Measurements from ENCODE around the gene TENM4. TPM values are rescaled to one million over a fixed set of nuclear protein-coding genes. Genes with fewer than 3 reads are reported as not detected.

TENM4 gene
- total RNA-seq, 1 donor from 2014 or later, result 117 TPM

DNA sequence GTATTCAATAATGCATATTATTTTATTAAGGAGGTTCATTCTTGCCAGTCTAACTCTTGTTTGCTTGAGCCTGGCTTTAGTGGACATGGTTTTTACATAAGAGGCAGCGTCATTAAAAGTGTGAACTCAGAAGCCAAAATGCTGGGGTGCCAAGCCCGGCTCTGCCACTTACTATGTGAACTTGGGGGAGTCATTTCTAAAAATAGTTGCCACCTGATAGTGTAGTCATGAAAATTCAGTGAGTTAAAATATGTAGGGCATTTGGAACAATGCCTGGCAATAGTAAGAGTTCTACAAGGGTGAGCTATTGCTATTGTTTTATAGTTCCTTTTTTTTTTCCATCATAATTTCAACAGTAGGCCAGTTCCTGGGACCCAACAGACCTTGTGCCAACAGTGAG is 49.9 kb downstream of the TENM4 start:
- H3K4me1 Mint-ChIP-seq (ENCODE audit: low read depth), result peaks cover 10% of the 10 kb centered on the region
- H3K27ac Mint-ChIP-seq, result no peak overlapping the region
- TF ChIP-seq, protein P1, sequence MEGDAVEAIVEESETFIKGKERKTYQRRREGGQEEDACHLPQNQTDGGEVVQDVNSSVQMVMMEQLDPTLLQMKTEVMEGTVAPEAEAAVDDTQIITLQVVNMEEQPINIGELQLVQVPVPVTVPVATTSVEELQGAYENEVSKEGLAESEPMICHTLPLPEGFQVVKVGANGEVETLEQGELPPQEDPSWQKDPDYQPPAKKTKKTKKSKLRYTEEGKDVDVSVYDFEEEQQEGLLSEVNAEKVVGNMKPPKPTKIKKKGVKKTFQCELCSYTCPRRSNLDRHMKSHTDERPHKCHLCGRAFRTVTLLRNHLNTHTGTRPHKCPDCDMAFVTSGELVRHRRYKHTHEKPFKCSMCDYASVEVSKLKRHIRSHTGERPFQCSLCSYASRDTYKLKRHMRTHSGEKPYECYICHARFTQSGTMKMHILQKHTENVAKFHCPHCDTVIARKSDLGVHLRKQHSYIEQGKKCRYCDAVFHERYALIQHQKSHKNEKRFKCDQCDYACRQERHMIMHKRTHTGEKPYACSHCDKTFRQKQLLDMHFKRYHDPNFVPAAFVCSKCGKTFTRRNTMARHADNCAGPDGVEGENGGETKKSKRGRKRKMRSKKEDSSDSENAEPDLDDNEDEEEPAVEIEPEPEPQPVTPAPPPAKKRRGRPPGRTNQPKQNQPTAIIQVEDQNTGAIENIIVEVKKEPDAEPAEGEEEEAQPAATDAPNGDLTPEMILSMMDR (IDR thresholded peaks at IDR 0.05; ENCODE audit: unreplicated experiment), result no peak
- no peaks in the 10 kb centered on the region for H3K9me3 Mint-ChIP-seq (ENCODE audit: low read depth)
- DNase-seq (ENCODE audit: low spot score, unreplicated experiment), result no peak
- H3K36me3 Mint-ChIP-seq (ENCODE audit: insufficient read depth), result no peaks in the 10 kb centered on the region
- no peak overlapping the region for H3K4me3 Mint-ChIP-seq (ENCODE audit: low read depth)
- H3K27me3 Mint-ChIP-seq, result no peaks in the 10 kb centered on the region

GRCh38 chr11:79390477-79390876 is 50.4 kb downstream of the TENM4 start:
- no peak overlapping the region for H3K27ac Mint-ChIP-seq
- no peaks in the 10 kb centered on the region for H3K36me3 Mint-ChIP-seq (ENCODE audit: insufficient read depth)

DNA sequence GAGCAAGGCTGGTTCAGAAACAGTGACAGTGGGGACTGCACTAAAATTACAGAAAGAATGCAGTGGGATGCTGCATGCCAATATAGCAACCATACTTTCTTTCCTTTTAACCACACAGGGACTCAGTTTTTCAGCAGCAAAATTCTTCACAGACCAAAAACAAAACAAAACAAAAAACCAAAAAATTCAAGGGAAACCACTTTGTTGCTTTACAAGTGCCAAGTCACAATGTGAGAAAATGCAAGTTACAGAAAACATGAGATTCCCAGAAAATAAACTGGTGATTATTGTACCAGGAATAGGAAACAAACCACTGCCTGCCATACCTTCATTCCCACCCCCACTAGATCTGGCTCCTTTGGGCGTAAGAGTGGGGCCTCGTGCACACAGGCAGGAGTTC is 52.6 kb downstream of the TENM4 start:
- Mint-ChIP-seq H3K4me1 (ENCODE audit: low read depth) (peaks cover 5% of the 10 kb centered on the region), H3K27me3 (no peaks in the 10 kb centered on the region), H3K9me3 (ENCODE audit: low read depth) (no peaks in the 10 kb centered on the region), H3K4me3 (ENCODE audit: low read depth) (no peak overlapping the region), H3K27ac (no peak overlapping the region), H3K36me3 (ENCODE audit: insufficient read depth) (no peaks in the 10 kb centered on the region)
- no peak for DNase-seq (ENCODE audit: low spot score, unreplicated experiment)
- TF ChIP-seq, protein P1 (IDR thresholded peaks at IDR 0.05; ENCODE audit: unreplicated experiment), result no peak

More at GRCh38 chr11:79390477-79390876, 50.4 kb downstream of the TENM4 start:
- no peak overlapping the region for H3K4me3 Mint-ChIP-seq (ENCODE audit: low read depth)
- TF ChIP-seq, protein P1 (IDR thresholded peaks at IDR 0.05; ENCODE audit: unreplicated experiment), result no peak
- H3K27me3 Mint-ChIP-seq, result no peaks in the 10 kb centered on the region
- H3K4me1 Mint-ChIP-seq (ENCODE audit: low read depth), result peaks cover 12% of the 10 kb centered on the region
- no peak for DNase-seq (ENCODE audit: low spot score, unreplicated experiment)
- H3K9me3 Mint-ChIP-seq (ENCODE audit: low read depth), result no peaks in the 10 kb centered on the region

DNA sequence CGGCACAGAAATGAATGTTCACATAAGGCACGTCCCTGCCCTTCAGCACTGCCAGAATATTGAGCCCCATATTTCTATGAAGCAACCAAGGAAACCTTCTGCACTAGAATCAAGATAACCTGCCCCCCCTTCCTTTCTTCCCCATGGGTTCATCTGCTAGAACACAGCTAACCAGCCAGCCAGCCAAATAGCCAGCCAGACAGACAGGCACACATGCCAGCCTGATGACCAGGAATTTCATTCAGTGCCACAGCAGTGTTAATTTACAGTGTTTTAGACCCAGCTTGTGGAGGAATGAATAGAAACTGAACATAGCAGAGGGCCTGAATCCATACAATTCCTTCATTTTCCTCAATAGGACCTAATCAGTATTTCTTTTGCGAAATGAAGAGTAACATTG is 57.0 kb downstream of the TENM4 start:
- no peak for DNase-seq (ENCODE audit: low spot score, unreplicated experiment)
- H3K4me1 Mint-ChIP-seq (ENCODE audit: low read depth), result peaks cover 2% of the 10 kb centered on the region
- no peaks in the 10 kb centered on the region for H3K36me3 Mint-ChIP-seq (ENCODE audit: insufficient read depth)
- TF ChIP-seq, protein P1 (IDR thresholded peaks at IDR 0.05; ENCODE audit: unreplicated experiment), result no peak
- no peak overlapping the region for H3K4me3 Mint-ChIP-seq (ENCODE audit: low read depth)
- H3K27ac Mint-ChIP-seq, result no peak overlapping the region
- no peaks in the 10 kb centered on the region for H3K27me3 Mint-ChIP-seq
- no peaks in the 10 kb centered on the region for H3K9me3 Mint-ChIP-seq (ENCODE audit: low read depth)

- peaks cover 2% of the 10 kb centered on the region for H3K4me1 Mint-ChIP-seq (ENCODE audit: low read depth)
- no peaks in the 10 kb centered on the region for H3K9me3 Mint-ChIP-seq (ENCODE audit: low read depth)
- H3K27ac Mint-ChIP-seq, result no peak overlapping the region
- no peak overlapping the region for H3K4me3 Mint-ChIP-seq (ENCODE audit: low read depth)
- TF ChIP-seq, protein P1 (IDR thresholded peaks at IDR 0.05; ENCODE audit: unreplicated experiment), result no peak
- no peaks in the 10 kb centered on the region for H3K36me3 Mint-ChIP-seq (ENCODE audit: insufficient read depth)
- DNase-seq (ENCODE audit: low spot score, unreplicated experiment), result no peak
- no peaks in the 10 kb centered on the region for H3K27me3 Mint-ChIP-seq
These were observed 58.4 kb downstream of the TENM4 start for GRCh38 chr11:79382301-79383050.

All from progenitor cell of endocrine pancreas (in vitro differentiated cells).